ENCODE results near the gene NELFB. TPM values are rescaled to one million over a fixed set of nuclear protein-coding genes. Genes with fewer than 3 reads are reported as not detected.
A peak's percentile ranks its signal among the peaks of the same experiment; 100 is the strongest.

NELFB gene
- total RNA-seq, 1 experiment from 2014 or later = 95.0 TPM

DNA sequence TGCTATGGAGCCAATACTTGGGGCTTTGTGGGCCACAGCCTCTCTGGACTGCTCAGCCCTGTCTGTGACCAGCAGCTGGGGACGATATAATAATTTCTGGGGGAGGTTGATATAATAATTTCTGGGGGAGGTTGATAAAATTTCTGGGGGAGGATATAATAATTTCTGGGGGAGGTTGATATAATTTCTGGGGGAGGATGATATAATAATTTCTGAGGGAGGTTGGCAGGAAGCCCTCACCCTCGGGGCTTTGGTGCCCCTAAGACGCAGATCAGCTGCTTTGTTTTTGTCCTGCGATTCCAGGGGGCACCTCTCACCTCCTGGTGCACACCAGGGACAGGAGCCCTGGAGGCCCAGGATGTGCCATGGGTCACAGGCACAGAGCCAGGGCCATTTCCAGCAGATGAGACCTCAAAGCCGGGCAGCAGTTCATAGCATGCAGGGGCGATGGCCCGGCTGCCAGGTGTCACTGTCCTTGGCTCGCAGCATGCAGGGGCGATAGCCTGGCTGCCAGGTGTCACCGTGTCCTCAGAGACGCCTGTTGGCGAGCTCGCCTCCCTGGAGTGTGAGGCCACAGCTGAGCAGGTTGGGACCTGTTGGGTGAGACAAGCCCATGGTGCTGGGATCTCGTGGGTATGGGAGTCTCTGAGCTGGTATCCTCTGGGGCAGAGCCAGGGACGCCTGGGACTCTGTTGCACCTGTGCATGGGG lies 18.6 kb downstream of the NELFB start:
- H3K27me3 Mint-ChIP-seq (ENCODE audit: low read depth) = no peaks in the 10 kb centered on the region
- peaks cover 25% of the 10 kb centered on the region for H3K4me1 Mint-ChIP-seq
- POLR2A ChIA-PET = no interaction called here
- H3K4me3 Mint-ChIP-seq = no peak overlapping the region
- ATAC-seq (no peak), DNase-seq (ENCODE audit: low spot score) (no peak)
- no peaks in the 10 kb centered on the region for H3K9me3 Mint-ChIP-seq
- TF ChIP-seq ZNF138 (CRISPR knock-in tag; conservative IDR thresholded peaks at IDR 0.05) (no peak), SOX15 (CRISPR knock-in tag; IDR thresholded peaks at IDR 0.05) (no peak), FOXK1 (CRISPR knock-in tag; IDR thresholded peaks at IDR 0.05) (no peak), KAT7 (CRISPR knock-in tag; IDR thresholded peaks at IDR 0.05; ENCODE audit: borderline replicate concordance) (no peak), NR2C2 (CRISPR knock-in tag; IDR thresholded peaks at IDR 0.05) (no peak), TEAD4 (CRISPR knock-in tag; IDR thresholded peaks at IDR 0.05) (no peak), ATF1 (CRISPR knock-in tag; IDR thresholded peaks at IDR 0.05) (no peak), SMAD3 (CRISPR knock-in tag; IDR thresholded peaks at IDR 0.05; ENCODE audit: borderline replicate concordance) (no peak), GTF2I (CRISPR knock-in tag; conservative IDR thresholded peaks at IDR 0.05) (no peak)
- TF ChIP-seq, protein P1, sequence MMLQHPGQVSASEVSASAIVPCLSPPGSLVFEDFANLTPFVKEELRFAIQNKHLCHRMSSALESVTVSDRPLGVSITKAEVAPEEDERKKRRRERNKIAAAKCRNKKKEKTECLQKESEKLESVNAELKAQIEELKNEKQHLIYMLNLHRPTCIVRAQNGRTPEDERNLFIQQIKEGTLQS (CRISPR knock-in tag; conservative IDR thresholded peaks at IDR 0.05) = no peak
- TF ChIP-seq, protein P2, sequence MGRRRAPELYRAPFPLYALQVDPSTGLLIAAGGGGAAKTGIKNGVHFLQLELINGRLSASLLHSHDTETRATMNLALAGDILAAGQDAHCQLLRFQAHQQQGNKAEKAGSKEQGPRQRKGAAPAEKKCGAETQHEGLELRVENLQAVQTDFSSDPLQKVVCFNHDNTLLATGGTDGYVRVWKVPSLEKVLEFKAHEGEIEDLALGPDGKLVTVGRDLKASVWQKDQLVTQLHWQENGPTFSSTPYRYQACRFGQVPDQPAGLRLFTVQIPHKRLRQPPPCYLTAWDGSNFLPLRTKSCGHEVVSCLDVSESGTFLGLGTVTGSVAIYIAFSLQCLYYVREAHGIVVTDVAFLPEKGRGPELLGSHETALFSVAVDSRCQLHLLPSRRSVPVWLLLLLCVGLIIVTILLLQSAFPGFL (CRISPR knock-in tag; IDR thresholded peaks at IDR 0.05; ENCODE audit: borderline replicate concordance) = no peak
- TF ChIP-seq, protein P3, sequence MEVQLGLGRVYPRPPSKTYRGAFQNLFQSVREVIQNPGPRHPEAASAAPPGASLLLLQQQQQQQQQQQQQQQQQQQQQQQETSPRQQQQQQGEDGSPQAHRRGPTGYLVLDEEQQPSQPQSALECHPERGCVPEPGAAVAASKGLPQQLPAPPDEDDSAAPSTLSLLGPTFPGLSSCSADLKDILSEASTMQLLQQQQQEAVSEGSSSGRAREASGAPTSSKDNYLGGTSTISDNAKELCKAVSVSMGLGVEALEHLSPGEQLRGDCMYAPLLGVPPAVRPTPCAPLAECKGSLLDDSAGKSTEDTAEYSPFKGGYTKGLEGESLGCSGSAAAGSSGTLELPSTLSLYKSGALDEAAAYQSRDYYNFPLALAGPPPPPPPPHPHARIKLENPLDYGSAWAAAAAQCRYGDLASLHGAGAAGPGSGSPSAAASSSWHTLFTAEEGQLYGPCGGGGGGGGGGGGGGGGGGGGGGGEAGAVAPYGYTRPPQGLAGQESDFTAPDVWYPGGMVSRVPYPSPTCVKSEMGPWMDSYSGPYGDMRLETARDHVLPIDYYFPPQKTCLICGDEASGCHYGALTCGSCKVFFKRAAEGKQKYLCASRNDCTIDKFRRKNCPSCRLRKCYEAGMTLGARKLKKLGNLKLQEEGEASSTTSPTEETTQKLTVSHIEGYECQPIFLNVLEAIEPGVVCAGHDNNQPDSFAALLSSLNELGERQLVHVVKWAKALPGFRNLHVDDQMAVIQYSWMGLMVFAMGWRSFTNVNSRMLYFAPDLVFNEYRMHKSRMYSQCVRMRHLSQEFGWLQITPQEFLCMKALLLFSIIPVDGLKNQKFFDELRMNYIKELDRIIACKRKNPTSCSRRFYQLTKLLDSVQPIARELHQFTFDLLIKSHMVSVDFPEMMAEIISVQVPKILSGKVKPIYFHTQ (CRISPR knock-in tag; IDR thresholded peaks at IDR 0.05) = no peak
- TF ChIP-seq, protein P4, sequence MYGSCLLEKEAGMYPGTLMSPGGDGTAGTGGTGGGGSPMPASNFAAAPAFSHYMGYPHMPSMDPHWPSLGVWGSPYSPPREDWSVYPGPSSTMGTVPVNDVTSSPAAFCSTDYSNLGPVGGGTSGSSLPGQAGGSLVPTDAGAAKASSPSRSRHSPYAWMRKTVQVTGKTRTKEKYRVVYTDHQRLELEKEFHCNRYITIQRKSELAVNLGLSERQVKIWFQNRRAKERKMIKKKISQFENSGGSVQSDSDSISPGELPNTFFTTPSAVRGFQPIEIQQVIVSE (CRISPR knock-in tag; IDR thresholded peaks at IDR 0.05; ENCODE audit: borderline replicate concordance) = no peak
- H3K36me3 Mint-ChIP-seq = peaks cover 13% of the 10 kb centered on the region
- peak overlapping the region; percentile 49; the same call in 1 of the 2 replicates for H3K27ac Mint-ChIP-seq
- CTCF ChIA-PET = interaction anchor here (0.5 to 4.4 kb wide), 6 partner anchors 12 to 136 kb away, joined by 3 to 28 read pairs (median 4); no protein-coding TSS in a partner anchor

DNA sequence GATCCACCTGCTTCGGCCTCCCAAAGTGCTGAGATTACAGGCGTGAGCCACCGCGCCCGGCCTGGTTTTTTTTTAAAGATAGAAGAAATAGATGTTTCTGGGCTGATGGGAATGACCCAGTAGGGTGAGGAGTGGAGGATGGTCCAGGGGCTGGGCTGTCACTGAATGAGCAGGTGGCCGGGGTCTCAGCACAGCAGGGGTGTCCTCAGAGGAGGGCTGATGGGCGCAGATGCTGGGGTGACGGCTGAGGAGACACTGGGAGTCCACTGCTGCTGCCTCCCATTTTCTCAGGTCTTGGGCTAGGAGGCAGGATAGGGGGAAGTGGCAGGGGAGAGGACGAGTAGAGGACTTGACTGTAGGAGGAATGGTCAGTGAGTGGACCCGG lies 20.1 kb downstream of the NELFB start:
- ChIA-PET POLR2A (no interaction called here), CTCF (interaction anchor here (0.8 to 1.3 kb wide), 4 partner anchors 12 to 240 kb away, joined by 3 to 7 read pairs (median 3); partner anchors contain the start of genes EXD3 and NELFB)
- TF ChIP-seq ZNF416 (CRISPR knock-in tag; IDR thresholded peaks at IDR 0.05) (no peak), ZNF263 (CRISPR knock-in tag; IDR thresholded peaks at IDR 0.05; ENCODE audit: low read depth) (no peak)
- TF ChIP-seq, protein P4 (CRISPR knock-in tag; IDR thresholded peaks at IDR 0.05; ENCODE audit: borderline replicate concordance) = no peak
- TF ChIP-seq, protein P5, sequence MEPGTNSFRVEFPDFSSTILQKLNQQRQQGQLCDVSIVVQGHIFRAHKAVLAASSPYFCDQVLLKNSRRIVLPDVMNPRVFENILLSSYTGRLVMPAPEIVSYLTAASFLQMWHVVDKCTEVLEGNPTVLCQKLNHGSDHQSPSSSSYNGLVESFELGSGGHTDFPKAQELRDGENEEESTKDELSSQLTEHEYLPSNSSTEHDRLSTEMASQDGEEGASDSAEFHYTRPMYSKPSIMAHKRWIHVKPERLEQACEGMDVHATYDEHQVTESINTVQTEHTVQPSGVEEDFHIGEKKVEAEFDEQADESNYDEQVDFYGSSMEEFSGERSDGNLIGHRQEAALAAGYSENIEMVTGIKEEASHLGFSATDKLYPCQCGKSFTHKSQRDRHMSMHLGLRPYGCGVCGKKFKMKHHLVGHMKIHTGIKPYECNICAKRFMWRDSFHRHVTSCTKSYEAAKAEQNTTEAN (CRISPR knock-in tag; IDR thresholded peaks at IDR 0.05) = no peak
- no peaks in the 10 kb centered on the region for H3K27me3 Mint-ChIP-seq (ENCODE audit: low read depth)
- no peaks in the 10 kb centered on the region for H3K9me3 Mint-ChIP-seq
- peaks cover 3% of the 10 kb centered on the region; the same call in 1 of the 2 replicates for H3K36me3 Mint-ChIP-seq
- peaks cover 25% of the 10 kb centered on the region for H3K4me1 Mint-ChIP-seq
- DNase-seq (ENCODE audit: low spot score) = no peak
- no peak overlapping the region for H3K4me3 Mint-ChIP-seq
- peak overlapping the region; percentile 85 for H3K27ac Mint-ChIP-seq
- no peak for ATAC-seq

Measured in WTC11 (cell line).